Activated CD4-positive, alpha-beta memory T cell treated with anti-CD3 and anti-CD28 coated beads for 36 hours (primary cell): ENCODE measurements around the gene BRD1. TPM values are rescaled to one million over a fixed set of nuclear protein-coding genes. Genes with fewer than 3 reads are reported as not detected.

Source experiments
- CTCF ChIA-PET: fragments of 350-600 bp; sonication (Branson Sonifier 250); formaldehyde crosslinking; loops from one replicate; lab custom pipeline; 2021; ENCODE audit warnings: antibody characterized with exemption, inconsistent platforms; lab: Charles Lee
- POLR2A ChIA-PET: fragments of 350-600 bp; sonication (Branson Sonifier 250); formaldehyde crosslinking; loops from one replicate; lab custom pipeline; 2021; ENCODE audit warnings: antibody characterized with exemption; lab: Charles Lee
- DNase-seq: peaks from one replicate; pipeline ENCODE4 v3.0.0-alpha.2; 2020
- H3K27ac Mint-ChIP-seq: one replicate; pipeline ENCODE4 v1.8.0; 2021; ENCODE audit warnings: mixed read lengths
- H3K27me3 Mint-ChIP-seq: one replicate; pipeline ENCODE4 v1.8.0; 2021; ENCODE audit warnings: mixed read lengths
- H3K36me3 Mint-ChIP-seq: one replicate; pipeline ENCODE4 v1.8.0; 2021; ENCODE audit warnings: mixed read lengths
- H3K4me1 Mint-ChIP-seq: one replicate; pipeline ENCODE4 v1.8.0; 2021; ENCODE audit warnings: low read depth, mixed read lengths
- H3K4me3 Mint-ChIP-seq: one replicate; pipeline ENCODE4 v1.8.0; 2021; ENCODE audit warnings: mild to moderate bottlenecking, mixed read lengths
- H3K9me3 Mint-ChIP-seq: one replicate; pipeline ENCODE4 v1.8.0; 2021; ENCODE audit warnings: mixed read lengths
- intact Hi-C: fragments of 100-400 bp; cut with micrococcal nuclease; formaldehyde crosslinking; loops from one replicate; pipeline ENCODE4 v1.15.1; 2023
- total RNA-seq, 2 experiments: library from RNA; stranded (reverse); gene quantifications; one replicate each; pipeline ENCODE4 v1.2.3, GENCODE V29; 2021

The BRD1 gene
- total RNA-seq, 2 experiments from 2014 or later: 27.5 to 30.2 TPM

DNA sequence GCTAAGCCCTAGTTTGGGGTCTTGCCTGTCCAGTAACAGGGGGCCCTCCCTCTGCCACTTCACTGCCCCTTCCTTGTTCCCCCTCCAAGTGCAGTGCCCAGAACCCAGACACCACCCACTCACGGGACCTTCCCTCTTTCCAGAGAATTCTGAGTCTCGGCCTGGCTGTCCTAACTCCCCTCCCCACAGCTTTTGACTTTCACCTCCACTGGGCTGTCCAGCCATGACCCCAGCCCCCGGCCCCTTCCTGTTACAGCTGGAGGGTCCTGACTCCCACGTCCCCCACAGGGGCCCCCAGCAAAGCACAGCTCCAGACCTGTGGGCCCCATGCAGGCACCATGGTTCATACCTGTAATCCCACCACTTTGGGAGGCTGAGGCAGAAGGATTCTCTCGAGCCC, 71.5 kb downstream of the BRD1 start:
- intact Hi-C loops: no loop called here
- H3K27me3 Mint-ChIP-seq: peaks cover 4% of the 10 kb centered on the region
- CTCF ChIA-PET: no interaction called here
- no peak for DNase-seq
- no peaks in the 10 kb centered on the region for H3K36me3 Mint-ChIP-seq
- peaks cover 5% of the 10 kb centered on the region for H3K4me1 Mint-ChIP-seq
- H3K27ac Mint-ChIP-seq: no peak overlapping the region
- no peaks in the 10 kb centered on the region for H3K9me3 Mint-ChIP-seq
- no peak overlapping the region for H3K4me3 Mint-ChIP-seq
- POLR2A ChIA-PET: interaction anchor here (0.6 kb wide), 1 partner anchor 20 kb away, joined by 3 read pairs; no protein-coding TSS in a partner anchor

- CTCF ChIA-PET: no interaction called here
- Mint-ChIP-seq H3K4me3 (no peak overlapping the region), H3K4me1 (no peaks in the 10 kb centered on the region), H3K36me3 (no peaks in the 10 kb centered on the region), H3K27me3 (peaks cover 4% of the 10 kb centered on the region), H3K9me3 (no peaks in the 10 kb centered on the region), H3K27ac (no peak overlapping the region)
- DNase-seq: no peak
- intact Hi-C loops: no loop called here
- POLR2A ChIA-PET: no interaction called here
Measured at GRCh38 chr22:49755631-49756001, 72.1 kb downstream of the BRD1 start.

DNA sequence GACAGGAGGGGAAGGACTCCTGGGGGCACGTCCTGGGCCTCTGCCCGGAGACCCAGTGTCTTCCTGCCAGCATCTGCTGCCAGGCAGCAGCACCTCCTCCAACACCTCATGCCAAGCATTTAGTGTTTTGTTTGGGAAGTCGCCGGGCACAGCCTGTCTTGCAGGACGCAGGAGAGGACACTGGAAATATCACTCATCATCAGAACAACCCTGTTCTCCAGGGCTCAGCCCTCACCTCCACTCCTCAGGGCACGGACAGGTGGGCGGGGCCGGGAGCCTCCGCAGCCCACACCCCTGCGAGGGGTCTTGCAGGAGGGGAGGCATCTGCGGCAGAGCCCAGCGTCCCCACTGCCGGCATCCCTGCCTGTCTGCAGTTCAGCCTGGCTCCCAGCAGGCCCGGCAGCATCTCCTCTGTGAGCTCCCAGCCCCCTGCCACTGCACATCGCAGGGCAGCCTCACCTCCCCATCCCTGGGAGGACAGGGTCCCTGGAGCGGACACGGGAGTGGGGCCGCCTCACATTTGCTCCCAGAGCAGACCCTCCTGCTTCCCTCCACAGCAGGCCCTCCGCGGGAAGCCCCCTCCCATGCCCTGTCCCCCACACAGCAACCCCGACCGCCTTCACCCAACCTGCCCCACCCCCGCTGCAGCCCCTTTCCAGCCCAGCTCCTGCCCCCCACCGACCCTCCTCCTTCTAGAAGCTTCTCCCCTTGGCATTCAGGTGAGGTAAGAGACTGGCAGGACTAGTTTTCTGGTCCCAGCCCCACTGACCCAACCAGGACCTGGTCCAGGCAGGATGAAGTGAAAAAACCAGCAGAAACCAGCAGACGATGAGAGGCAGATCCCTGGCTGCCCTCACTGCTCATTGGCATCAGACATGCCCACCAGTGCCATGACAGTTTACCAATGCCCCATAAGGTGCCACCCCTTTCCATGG, 72.7 kb downstream of the BRD1 start:
- POLR2A ChIA-PET: no interaction called here
- Mint-ChIP-seq H3K9me3 (no peaks in the 10 kb centered on the region), H3K36me3 (no peaks in the 10 kb centered on the region), H3K27ac (no peak overlapping the region), H3K4me3 (no peak overlapping the region), H3K4me1 (no peaks in the 10 kb centered on the region), H3K27me3 (peaks cover 4% of the 10 kb centered on the region)
- no peak for DNase-seq
- intact Hi-C loops: no loop called here
- CTCF ChIA-PET: no interaction called here

DNA sequence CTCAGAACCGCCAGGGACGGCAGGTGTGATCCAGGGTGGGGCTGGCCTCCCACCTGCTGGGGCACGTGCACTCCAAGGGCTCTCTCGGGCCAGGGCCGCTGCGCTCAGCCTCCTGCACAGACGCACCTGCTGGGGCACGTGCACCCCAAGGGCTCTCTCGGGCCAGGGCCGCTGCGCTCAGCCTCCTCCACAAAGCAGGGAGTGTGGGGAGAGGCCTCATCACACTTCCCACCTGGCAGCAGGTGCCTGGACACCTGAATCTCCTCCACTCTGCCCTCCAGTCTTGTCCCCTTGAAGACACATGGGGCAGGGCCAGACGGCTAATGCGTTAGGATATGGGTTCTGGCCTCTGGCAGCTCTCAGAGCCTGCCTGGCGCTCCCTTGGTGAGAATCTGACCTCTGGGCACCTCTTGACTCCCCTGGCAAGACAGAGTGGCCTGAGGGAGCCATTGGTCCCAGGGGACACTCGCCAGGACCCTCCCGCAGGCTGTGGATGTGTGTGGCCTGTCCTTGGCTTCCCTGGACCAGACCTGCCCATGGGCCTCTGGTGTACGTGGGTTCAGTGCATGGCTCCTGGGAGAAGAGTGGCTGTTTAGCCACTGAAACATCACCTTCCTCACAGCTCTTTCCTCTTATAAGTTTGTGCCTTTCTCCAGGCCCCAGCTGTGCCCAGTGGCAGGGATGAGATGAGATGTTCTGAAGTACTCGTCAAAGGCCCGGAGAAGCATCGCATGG, 73.5 kb downstream of the BRD1 start:
- H3K36me3 Mint-ChIP-seq: no peaks in the 10 kb centered on the region
- ChIA-PET POLR2A (no interaction called here), CTCF (no interaction called here)
- no peaks in the 10 kb centered on the region for H3K9me3 Mint-ChIP-seq
- H3K4me1 Mint-ChIP-seq: no peaks in the 10 kb centered on the region
- no peak for DNase-seq
- H3K27ac Mint-ChIP-seq: no peak overlapping the region
- intact Hi-C loops: no loop called here
- H3K4me3 Mint-ChIP-seq: no peak overlapping the region
- H3K27me3 Mint-ChIP-seq: peaks cover 4% of the 10 kb centered on the region

DNA sequence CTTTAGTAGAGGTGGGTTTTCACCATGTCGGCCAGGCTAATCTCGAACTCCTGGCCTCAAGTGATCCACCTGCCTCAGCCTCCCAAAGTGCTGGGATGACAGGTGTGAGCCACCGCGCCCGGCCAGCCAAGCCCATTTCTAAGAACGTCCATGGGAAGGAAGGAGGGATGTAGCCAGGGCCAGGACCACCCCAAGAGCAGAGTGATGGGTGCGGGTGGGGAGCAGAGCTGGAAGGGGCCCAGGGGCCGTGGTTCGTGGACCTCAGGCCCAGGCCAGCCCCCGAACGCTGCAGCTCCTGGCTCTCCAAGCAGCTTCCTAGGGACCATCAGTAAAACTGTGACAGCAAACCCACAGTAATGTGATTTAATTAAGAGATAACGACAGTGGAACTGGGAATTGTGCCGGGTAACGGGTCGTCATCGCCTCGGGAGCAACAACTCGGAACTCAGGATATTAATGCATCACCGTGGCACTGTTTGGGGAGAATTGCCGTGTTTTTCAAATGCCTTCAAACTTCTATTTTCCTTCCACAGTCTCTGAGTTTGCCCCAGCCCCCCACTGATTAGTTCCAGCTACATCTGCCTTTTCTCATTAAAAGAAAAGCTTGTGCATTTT, 74.3 kb downstream of the BRD1 start:
- H3K27me3 Mint-ChIP-seq: peaks cover 4% of the 10 kb centered on the region
- intact Hi-C loops: no loop called here
- H3K4me1 Mint-ChIP-seq: no peaks in the 10 kb centered on the region
- no peaks in the 10 kb centered on the region for H3K36me3 Mint-ChIP-seq
- ChIA-PET POLR2A (no interaction called here), CTCF (no interaction called here)
- DNase-seq: no peak
- H3K9me3 Mint-ChIP-seq: no peaks in the 10 kb centered on the region
- H3K4me3 Mint-ChIP-seq: no peak overlapping the region
- no peak overlapping the region for H3K27ac Mint-ChIP-seq

GRCh38 chr22:49752598-49753091, 75.0 kb downstream of the BRD1 start:
- ChIA-PET CTCF (no interaction called here), POLR2A (no interaction called here)
- peaks cover 6% of the 10 kb centered on the region for H3K9me3 Mint-ChIP-seq
- intact Hi-C loops: no loop called here
- H3K27me3 Mint-ChIP-seq: peaks cover 4% of the 10 kb centered on the region
- no peaks in the 10 kb centered on the region for H3K4me1 Mint-ChIP-seq
- no peak for DNase-seq
- no peak overlapping the region for H3K27ac Mint-ChIP-seq
- H3K4me3 Mint-ChIP-seq: no peak overlapping the region
- no peaks in the 10 kb centered on the region for H3K36me3 Mint-ChIP-seq

- ChIA-PET POLR2A (no interaction called here), CTCF (no interaction called here)
- no peak for DNase-seq
- Mint-ChIP-seq H3K36me3 (no peaks in the 10 kb centered on the region), H3K4me3 (no peak overlapping the region), H3K27me3 (peaks cover 4% of the 10 kb centered on the region), H3K9me3 (peaks cover 12% of the 10 kb centered on the region), H3K27ac (no peak overlapping the region), H3K4me1 (no peaks in the 10 kb centered on the region)
- intact Hi-C loops: no loop called here
Measured at GRCh38 chr22:49751966-49752597, 75.6 kb downstream of the BRD1 start.

GRCh38 chr22:49751318-49751965, 76.2 kb downstream of the BRD1 start:
- Mint-ChIP-seq H3K27ac (no peak overlapping the region), H3K27me3 (peaks cover 4% of the 10 kb centered on the region), H3K36me3 (peaks cover 1% of the 10 kb centered on the region), H3K9me3 (peaks cover 18% of the 10 kb centered on the region), H3K4me3 (no peak overlapping the region), H3K4me1 (no peaks in the 10 kb centered on the region)
- CTCF ChIA-PET: no interaction called here
- POLR2A ChIA-PET: no interaction called here
- no peak for DNase-seq
- intact Hi-C loops: no loop called here

DNA sequence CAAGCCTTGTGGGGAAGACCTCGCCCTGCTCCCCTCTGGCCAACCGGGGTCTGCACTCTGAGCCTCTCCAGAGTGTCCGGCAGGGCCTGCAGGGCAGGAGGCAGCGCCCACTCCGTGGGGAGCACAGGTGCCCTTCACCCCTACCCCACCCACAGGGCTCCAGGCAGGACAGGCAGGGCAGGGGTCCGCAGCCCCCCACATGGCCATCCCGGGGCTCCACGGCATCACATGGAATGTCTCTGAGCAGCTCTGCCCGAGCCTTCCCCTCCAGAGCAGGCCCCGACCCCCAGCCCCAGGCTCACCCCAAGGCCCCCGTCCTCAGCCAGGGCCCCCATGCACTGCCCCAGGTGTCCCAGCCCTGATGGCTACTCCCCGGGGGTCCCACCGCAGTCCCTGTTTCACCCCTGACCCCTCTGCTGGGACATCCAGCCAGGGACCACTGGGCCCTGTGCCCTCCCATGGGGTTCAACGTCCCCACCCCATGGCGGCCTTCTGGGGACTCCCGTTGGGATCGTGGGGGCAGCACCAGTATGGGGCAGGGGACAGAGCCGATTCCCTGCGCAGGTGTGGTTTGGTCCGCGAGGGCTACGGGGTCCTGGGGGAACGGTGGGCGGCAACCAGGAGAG, 77.7 kb downstream of the BRD1 start:
- DNase-seq: no peak
- peaks cover 32% of the 10 kb centered on the region for H3K9me3 Mint-ChIP-seq
- H3K36me3 Mint-ChIP-seq: peaks cover 8% of the 10 kb centered on the region
- ChIA-PET CTCF (no interaction called here), POLR2A (interaction anchor here (0.5 kb wide), 1 partner anchor 191 kb away, joined by 4 read pairs; no protein-coding TSS in a partner anchor)
- no peaks in the 10 kb centered on the region for H3K27me3 Mint-ChIP-seq
- no peak overlapping the region for H3K4me3 Mint-ChIP-seq
- H3K4me1 Mint-ChIP-seq: no peaks in the 10 kb centered on the region
- H3K27ac Mint-ChIP-seq: no peak overlapping the region
- intact Hi-C loops: no loop called here

DNA sequence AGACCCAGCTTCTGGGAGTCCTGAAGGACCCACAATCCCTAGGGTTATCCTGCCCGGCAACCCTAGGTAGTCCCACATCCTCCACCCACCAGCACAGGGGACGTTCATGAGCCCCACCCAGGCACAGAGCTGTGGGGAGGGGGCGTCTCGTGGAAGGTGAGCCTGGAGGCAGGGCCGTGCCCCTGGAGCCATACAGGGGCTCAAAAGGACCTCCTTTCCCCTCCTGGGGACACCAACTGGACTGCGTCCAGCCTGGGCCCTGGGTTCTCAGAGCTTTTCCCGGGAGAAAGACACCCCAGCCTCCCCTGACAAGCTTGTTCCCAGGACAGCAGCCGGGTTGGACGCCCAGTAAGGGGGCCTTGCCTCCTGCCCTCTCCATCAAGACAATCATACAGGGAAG, 78.4 kb downstream of the BRD1 start:
- no peak for DNase-seq
- H3K36me3 Mint-ChIP-seq: peaks cover 8% of the 10 kb centered on the region
- no peaks in the 10 kb centered on the region for H3K27me3 Mint-ChIP-seq
- no peak overlapping the region for H3K27ac Mint-ChIP-seq
- intact Hi-C loops: no loop called here
- H3K4me3 Mint-ChIP-seq: no peak overlapping the region
- CTCF ChIA-PET: no interaction called here
- POLR2A ChIA-PET: no interaction called here
- no peaks in the 10 kb centered on the region for H3K4me1 Mint-ChIP-seq
- peaks cover 37% of the 10 kb centered on the region for H3K9me3 Mint-ChIP-seq

DNA sequence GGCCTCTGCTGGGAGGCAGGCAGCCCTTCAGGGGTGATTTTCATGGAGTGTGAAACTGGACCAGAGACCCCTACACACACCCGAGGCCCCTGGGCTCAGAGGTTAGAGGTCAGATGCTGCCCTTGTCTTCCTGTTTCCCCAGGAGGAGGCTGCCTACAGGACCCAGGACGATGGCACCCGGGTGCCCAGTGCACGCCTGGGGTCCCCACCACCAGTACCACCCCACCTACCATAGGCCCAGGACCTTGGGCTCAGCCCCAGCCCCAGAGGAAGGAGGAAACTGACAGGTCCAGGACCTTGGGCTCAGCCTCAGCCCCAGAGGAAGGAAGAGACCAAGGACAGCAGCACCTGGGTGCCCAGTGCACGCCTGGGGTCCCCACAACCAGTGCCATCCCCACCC, 79.2 kb downstream of the BRD1 start:
- Mint-ChIP-seq H3K4me1 (no peaks in the 10 kb centered on the region), H3K9me3 (peaks cover 44% of the 10 kb centered on the region), H3K27ac (no peak overlapping the region), H3K4me3 (no peak overlapping the region), H3K27me3 (peaks cover 5% of the 10 kb centered on the region), H3K36me3 (peaks cover 8% of the 10 kb centered on the region)
- intact Hi-C loops: no loop called here
- ChIA-PET POLR2A (no interaction called here), CTCF (no interaction called here)
- no peak for DNase-seq
